Measurements from ENCODE around the gene PRRT3.
"Not testable (repeated sequence)": the region's sequence is repeated elsewhere in the genome, so short reads cannot be mapped to it uniquely, and the experiment has no call there.

Gene PRRT3

GRCh38 chr3:9917820-9918219, 34.4 kb downstream of the PRRT3 start:
- no peak for DNase-seq

GRCh38 chr3:9916734-9917680, 35.2 kb downstream of the PRRT3 start, which contains the start of gene IL17RC:
Gene IL17RC (plus strand): TSS chr3:9917098. CDS start chr3:9917316, 218 bp downstream.
- peak in 1 of 4 experiments; percentile 24 for DNase-seq

- no peak for DNase-seq
These were observed 35.9 kb downstream of the PRRT3 start for GRCh38 chr3:9916346-9916733.

GRCh38 chr3:9915254-9916141, 36.7 kb downstream of the PRRT3 start:
- DNase-seq, result peak in 1 of 4 experiments; percentile 18

GRCh38 chr3:9914559-9915253, 37.5 kb downstream of the PRRT3 start:
- DNase-seq, result no peak

GRCh38 chr3:9914011-9914410, 38.2 kb downstream of the PRRT3 start:
- no peak for DNase-seq

GRCh38 chr3:9913601-9914000, 38.6 kb downstream of the PRRT3 start:
- DNase-seq, result no peak

- DNase-seq, result no peak
These were observed 39.8 kb downstream of the PRRT3 start for GRCh38 chr3:9912294-9912935.

- no peak for DNase-seq
These were observed 40.3 kb downstream of the PRRT3 start for GRCh38 chr3:9911863-9912262.

GRCh38 chr3:9909221-9910013, 42.8 kb downstream of the PRRT3 start:
- DNase-seq, result no peak

- DNase-seq, result no peak
These were observed 43.9 kb downstream of the PRRT3 start for GRCh38 chr3:9908286-9908685.

GRCh38 chr3:9906480-9906879, 45.7 kb downstream of the PRRT3 start:
- DNase-seq, result no peak

- DNase-seq, result no peak
These were observed 48.3 kb downstream of the PRRT3 start for GRCh38 chr3:9903904-9904303.

GRCh38 chr3:9903238-9903624, 49.0 kb downstream of the PRRT3 start:
- no peak for DNase-seq

- no peak for DNase-seq
These were observed 49.6 kb downstream of the PRRT3 start, which contains the start of gene IL17RE for GRCh38 chr3:9902372-9903237. Gene IL17RE (plus strand): TSS chr3:9902848. CDS start chr3:9902933, 85 bp downstream.

GRCh38 chr3:9901967-9902366, 50.2 kb downstream of the PRRT3 start:
- no peak for DNase-seq

- DNase-seq, result not testable (repeated sequence)
These were observed 51.2 kb downstream of the PRRT3 start for GRCh38 chr3:9900965-9901415.

GRCh38 chr3:9899289-9899791, 52.9 kb downstream of the PRRT3 start:
- no peak for DNase-seq

- DNase-seq, result no peak
These were observed 53.6 kb downstream of the PRRT3 start for GRCh38 chr3:9898467-9899241.

Measured in activated naive CD4-positive, alpha-beta T cell (primary cell).